ENCODE data around the gene TMEM80.

GRCh38 chr11:702462-703461, 7.1 kb downstream of the TMEM80 start:
- TF ChIP-seq CTCF (IDR thresholded peaks at IDR 0.05; ENCODE audit: extremely low read depth in 1 of 2, insufficient read depth in 1 of 2, low read depth in 1 of 2, low read length in 2 of 2), result no peak
- no peak for TF ChIP-seq POLR2A (IDR thresholded peaks at IDR 0.05; ENCODE audit: low read depth, low read length)

Data from endothelial cell of umbilical vein (primary cell).